SH-SY5Y (cell line): ENCODE results near the gene RARB.

ENCODE experiments used
- GATA2 ChIP-seq: IDR thresholded peaks from 2 replicates; pipeline ENCODE4 v1.6.1; 2011; ENCODE audit warnings: mild to moderate bottlenecking, low read depth, low read length
- GATA3 ChIP-seq: IDR thresholded peaks from 2 replicates; pipeline ENCODE4 v1.6.1; 2011; ENCODE audit warnings: low read depth, mild to moderate bottlenecking, low read length, moderate library complexity

- TF ChIP-seq GATA2 (no peak), GATA3 (no peak)
These were observed 51.6 kb downstream of the RARB start for GRCh38 chr3:25479727-25480010.
